Calu3 (cell line): ENCODE results near the gene NIPA2. TPM values are rescaled to one million over a fixed set of nuclear protein-coding genes. Genes with fewer than 3 reads are reported as not detected.

Experiments used
- BruUV-seq: library from RNA; stranded (reverse); fragments of 400-500 nt; replicated peaks from 2 replicates; lab custom pipeline; 2021; lab: Mats Ljungman, UMichigan
- CTCF ChIA-PET: fragments of 300-600 bp; sonication (Branson Sonifier 250); formaldehyde crosslinking; loops from one replicate; lab custom pipeline; 2022; ENCODE audit warnings: antibody characterized with exemption; lab: Charles Lee
- DNase-seq: peaks from one replicate; pipeline ENCODE4 v3.0.0; 2022
- H3K27ac Mint-ChIP-seq: one replicate; pipeline ENCODE4 v1.8.0; 2022; ENCODE audit warnings: mixed read lengths; ENCODE audit not compliant: unreplicated experiment
- H3K27me3 Mint-ChIP-seq: one replicate; pipeline ENCODE4 v1.8.0; 2022; ENCODE audit warnings: mixed read lengths; ENCODE audit not compliant: unreplicated experiment
- H3K36me3 Mint-ChIP-seq: one replicate; pipeline ENCODE4 v1.8.0; 2022; ENCODE audit warnings: mild to moderate bottlenecking, moderate library complexity, mixed read lengths; ENCODE audit not compliant: insufficient read depth, unreplicated experiment
- H3K4me1 Mint-ChIP-seq: one replicate; pipeline ENCODE4 v1.8.0; 2022; ENCODE audit warnings: mild to moderate bottlenecking, low read depth, mixed read lengths; ENCODE audit not compliant: unreplicated experiment
- H3K4me3 Mint-ChIP-seq: one replicate; pipeline ENCODE4 v1.8.0; 2022; ENCODE audit warnings: mild to moderate bottlenecking, low read depth, moderate library complexity, mixed read lengths; ENCODE audit not compliant: unreplicated experiment
- H3K9me3 Mint-ChIP-seq: one replicate; pipeline ENCODE4 v1.8.0; 2022; ENCODE audit warnings: low read depth, mixed read lengths; ENCODE audit not compliant: unreplicated experiment
- CTCF ChIP-seq: fragments of 200-600 bp; IDR thresholded peaks from one replicate; pipeline ENCODE4 v1.8.0; 2022; ENCODE audit warnings: antibody characterized with exemption; ENCODE audit not compliant: unreplicated experiment
- intact Hi-C: fragments of 100-400 bp; cut with micrococcal nuclease; formaldehyde crosslinking; loops from one replicate; pipeline ENCODE4 v1.10.0; 2022; ENCODE audit not compliant: unreplicated experiment
- total RNA-seq: library from RNA; stranded (reverse); gene quantifications from 2 replicates; pipeline ENCODE4 v1.2.3, GENCODE V29; 2022

NIPA2 gene
- total RNA-seq, 1 experiment from 2014 or later: 26.0 TPM

- no peak for DNase-seq
- intact Hi-C loops: no loop called here
- Mint-ChIP-seq H3K36me3 (peaks cover 10% of the 10 kb centered on the region), H3K27ac (no peak overlapping the region), H3K4me3 (no peak overlapping the region), H3K9me3 (no peaks in the 10 kb centered on the region), H3K27me3 (no peaks in the 10 kb centered on the region), H3K4me1 (no peaks in the 10 kb centered on the region)
- no peak for TF ChIP-seq CTCF
- no TSS peak for BruUV-seq
- CTCF ChIA-PET: no interaction called here
Measured at GRCh38 chr15:22877607-22878006, 39.1 kb downstream of the NIPA2 start.

GRCh38 chr15:22878103-22878502 is 39.6 kb downstream of the NIPA2 start:
- Mint-ChIP-seq H3K27ac (no peak overlapping the region), H3K4me3 (no peak overlapping the region), H3K4me1 (no peaks in the 10 kb centered on the region), H3K36me3 (peaks cover 10% of the 10 kb centered on the region), H3K27me3 (no peaks in the 10 kb centered on the region), H3K9me3 (no peaks in the 10 kb centered on the region)
- no peak for TF ChIP-seq CTCF
- CTCF ChIA-PET: no interaction called here
- no TSS peak for BruUV-seq
- intact Hi-C loops: no loop called here
- no peak for DNase-seq

GRCh38 chr15:22880068-22880980 is 41.9 kb downstream of the NIPA2 start:
- Mint-ChIP-seq H3K27ac (no peak overlapping the region), H3K27me3 (no peaks in the 10 kb centered on the region), H3K9me3 (no peaks in the 10 kb centered on the region), H3K4me1 (no peaks in the 10 kb centered on the region), H3K4me3 (no peak overlapping the region), H3K36me3 (peaks cover 6% of the 10 kb centered on the region)
- no peak for DNase-seq
- no peak for TF ChIP-seq CTCF
- BruUV-seq: no TSS peak
- CTCF ChIA-PET: no interaction called here
- intact Hi-C loops: no loop called here

- H3K36me3 Mint-ChIP-seq: peaks cover 6% of the 10 kb centered on the region
- H3K27me3 Mint-ChIP-seq: no peaks in the 10 kb centered on the region
- H3K9me3 Mint-ChIP-seq: no peaks in the 10 kb centered on the region
- H3K4me1 Mint-ChIP-seq: no peaks in the 10 kb centered on the region
- DNase-seq: no peak
- BruUV-seq: no TSS peak
- CTCF ChIA-PET: no interaction called here
- no peak for TF ChIP-seq CTCF
- no peak overlapping the region for H3K27ac Mint-ChIP-seq
- intact Hi-C loops: no loop called here
- H3K4me3 Mint-ChIP-seq: no peak overlapping the region
Measured at GRCh38 chr15:22880981-22881738, 42.7 kb downstream of the NIPA2 start.
